ENCODE results near the gene JMJD8.
"Not testable (repeated sequence)": the region's sequence is repeated elsewhere in the genome, so short reads cannot be mapped to it uniquely, and the experiment has no call there.

The JMJD8 gene

GRCh38 chr16:721765-722540 is 37.8 kb upstream of the JMJD8 start:
- DNase-seq = no peak

GRCh38 chr16:720990-721764 is 37.0 kb upstream of the JMJD8 start, which contains the start of gene ANTKMT:
ANTKMT (plus strand) TSS chr16:721146; CDS start chr16:721275, 129 bp downstream.
- no peak for DNase-seq

DNA sequence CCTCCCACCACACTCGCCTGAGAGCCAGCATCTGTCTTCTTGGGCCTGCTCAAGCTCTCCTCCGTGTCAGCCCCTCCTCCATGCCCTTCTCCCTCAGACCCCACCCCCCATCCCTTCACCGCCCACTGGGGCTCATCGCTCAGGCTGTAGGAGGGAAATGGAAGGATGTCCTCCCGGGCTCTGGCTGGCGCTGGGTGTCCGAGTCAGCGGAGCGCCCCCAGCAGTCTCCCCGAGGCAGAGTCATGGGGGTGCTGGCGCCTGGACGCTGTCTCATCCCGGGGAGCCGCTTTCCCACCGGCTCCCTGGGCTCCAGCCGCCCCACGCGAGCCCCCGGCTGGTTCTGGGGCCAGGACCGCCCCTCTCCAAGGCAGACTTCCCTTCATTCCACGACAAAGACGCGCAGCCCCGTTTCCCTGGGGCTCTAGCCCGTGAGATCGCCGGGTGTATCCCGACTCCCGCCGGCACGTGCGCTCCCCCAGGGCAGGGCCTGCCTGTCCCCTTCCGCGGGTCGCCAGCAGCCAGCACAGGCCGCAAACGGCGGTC is 36.4 kb upstream of the JMJD8 start:
- no peak for DNase-seq

DNA sequence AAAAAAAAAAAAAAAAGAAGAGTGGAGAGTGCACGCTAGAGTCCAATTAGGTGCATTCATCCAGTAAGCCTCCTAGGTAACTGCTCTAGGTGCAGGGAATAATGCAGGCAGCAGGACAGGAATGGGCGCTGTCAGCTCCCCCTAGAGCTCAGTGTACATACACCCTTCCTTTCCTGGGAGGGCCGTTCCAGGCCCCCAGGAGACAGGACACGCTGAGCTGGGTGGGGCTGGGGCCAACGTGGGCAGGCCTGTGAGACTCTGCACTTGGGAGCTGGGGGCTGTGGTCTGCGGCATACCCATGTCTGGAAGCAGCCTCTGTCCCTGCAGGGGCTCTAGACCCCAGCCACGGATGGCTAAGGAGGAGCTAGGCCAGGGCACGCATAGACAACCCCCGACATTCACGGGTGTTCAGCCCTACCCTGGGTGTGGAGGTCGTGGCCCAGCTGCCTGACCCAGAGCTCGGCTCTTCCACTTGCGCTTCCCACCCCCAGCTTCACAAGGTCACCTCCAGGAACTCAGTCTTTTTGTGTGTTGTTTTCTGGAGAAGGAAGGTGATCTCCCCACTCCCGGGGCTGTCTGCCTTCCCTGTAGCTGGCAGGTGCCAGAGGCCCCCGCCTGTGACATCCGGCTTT is 35.8 kb upstream of the JMJD8 start:
- DNase-seq = no peak

- no peak for DNase-seq
These were observed 34.8 kb upstream of the JMJD8 start for GRCh38 chr16:718922-719321.

DNA sequence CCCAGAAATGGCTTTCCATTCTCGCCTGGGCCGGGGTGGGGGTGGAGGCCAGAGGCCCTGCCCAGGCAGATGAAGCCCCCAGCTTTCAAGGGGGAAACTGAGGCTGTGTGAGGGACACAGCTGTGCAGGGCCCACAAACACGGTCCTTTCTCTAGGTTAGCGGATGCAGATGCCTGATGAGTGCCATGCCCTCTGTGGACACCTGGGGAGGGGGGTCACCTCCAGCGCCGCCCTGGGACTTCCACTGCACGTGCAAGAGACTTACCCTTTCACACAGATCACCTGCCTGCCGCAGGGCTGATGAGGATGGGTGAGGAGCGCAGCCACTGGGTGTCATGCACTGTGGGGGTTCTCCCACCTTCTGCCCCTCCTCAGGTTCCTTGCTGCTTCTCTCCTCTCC is 34.3 kb upstream of the JMJD8 start:
- no peak for DNase-seq

DNA sequence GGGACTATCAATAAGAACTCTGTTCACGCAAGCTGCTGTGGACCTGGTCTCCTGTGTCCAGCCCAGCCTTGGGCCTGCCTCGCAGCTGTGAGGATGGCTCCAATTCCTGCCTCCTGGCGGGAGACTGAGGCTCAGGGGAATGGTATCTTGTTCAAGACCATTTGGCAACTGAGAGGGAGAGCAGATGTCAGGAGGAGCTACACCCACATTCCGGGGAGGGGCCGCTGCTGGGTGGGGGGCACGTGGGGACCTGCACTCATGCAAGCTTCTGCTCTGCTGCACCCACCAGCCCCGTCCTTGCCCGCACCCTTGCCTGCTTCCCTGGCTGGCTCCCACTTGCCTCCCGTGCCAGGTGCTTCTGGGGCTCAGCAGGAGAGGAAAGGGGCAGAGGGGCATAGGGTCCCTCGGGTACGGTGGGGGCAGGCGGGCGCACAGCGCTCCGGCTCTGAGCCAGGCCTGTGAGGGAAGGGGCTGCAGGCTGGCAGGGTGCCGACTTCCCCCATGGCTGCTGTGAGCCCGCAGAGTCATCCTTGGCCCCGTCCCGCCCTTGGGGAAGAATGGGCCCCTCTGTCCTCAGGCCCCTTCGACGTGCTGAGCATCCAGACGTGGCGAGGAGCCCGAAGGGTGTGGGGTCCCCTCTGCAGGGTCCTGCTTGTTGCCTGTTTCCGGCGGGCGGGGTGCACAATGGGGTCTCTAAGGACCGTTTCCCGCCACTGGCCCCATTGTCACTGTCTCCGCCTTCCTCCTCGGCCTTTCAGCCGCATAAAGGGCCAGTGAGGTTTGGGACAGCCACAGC is 33.5 kb upstream of the JMJD8 start:
- DNase-seq = no peak

DNA sequence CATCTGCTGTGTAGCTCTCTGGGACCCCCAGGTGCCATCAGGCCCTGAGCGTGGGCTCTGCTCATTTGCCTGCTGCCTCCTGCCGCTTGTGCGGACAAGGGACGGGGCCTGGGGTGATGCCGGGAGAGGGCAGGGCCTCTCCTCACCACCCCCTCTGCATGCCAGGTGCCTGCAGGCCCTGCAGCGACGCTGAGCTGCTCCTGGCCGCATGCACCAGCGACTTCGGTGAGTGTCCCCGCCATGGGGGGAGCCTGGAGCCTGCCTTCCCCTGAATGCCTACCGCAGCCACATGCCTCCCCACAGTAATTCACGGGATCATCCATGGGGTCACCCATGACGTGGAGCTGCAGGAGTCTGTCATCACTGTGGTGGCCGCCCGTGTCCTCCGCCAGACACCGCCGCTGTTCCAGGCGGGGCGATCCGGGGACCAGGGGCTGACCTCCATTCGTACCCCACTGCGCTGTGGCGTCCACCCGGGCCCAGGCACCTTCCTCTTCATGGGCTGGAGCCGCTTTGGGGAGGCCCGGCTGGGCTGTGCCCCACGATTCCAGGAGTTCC is 32.7 kb upstream of the JMJD8 start:
- DNase-seq = no peak

- DNase-seq = no peak
These were observed 32.0 kb upstream of the JMJD8 start for GRCh38 chr16:716200-716568.

- DNase-seq = no peak
These were observed 31.5 kb upstream of the JMJD8 start for GRCh38 chr16:715477-716199.

DNA sequence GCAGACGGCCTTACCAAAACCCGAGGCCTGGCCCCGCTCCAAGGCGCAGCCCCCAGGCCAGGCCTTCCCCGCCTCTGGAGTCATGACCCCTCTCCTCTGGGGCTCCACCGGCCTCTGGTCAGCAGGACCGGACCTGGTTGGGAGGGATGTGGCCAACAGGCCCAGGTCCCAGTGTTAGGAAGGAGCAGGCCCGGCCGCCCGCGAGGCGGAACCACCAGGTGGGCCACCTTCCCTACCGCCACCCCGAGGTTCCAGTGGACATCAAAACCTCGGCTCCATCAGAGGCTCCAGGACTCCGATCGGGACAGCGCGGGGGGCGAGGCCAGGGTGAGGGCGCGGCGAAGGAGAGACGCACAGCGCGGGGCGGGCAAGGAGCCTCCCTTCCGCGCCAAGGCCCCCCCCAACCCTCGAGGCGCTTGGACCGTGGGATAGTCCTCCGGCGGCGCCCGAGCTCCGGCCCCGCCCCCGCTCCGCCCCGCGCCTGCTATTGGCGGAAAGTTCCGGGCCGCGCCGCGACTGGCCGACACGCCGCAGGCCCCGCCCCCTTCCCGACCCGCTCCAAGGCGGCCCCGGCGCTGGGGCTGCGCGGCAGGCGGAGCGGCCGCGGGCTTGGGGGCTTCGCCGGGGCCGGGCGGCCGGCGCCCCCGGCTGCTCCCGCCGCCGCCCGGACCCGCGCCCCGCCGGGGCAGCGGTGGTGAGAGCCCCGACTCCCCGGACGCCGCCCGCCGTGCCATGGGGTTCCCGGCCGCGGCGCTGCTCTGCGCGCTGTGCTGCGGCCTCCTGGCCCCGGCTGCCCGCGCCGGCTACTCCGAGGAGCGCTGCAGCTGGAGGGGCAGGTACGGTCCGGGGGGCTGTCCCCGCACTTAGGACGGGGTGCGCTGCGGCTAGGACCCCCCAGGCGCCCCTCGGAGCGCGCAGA is 30.7 kb upstream of the JMJD8 start, which contains the start of gene METRN:
TSS of gene METRN (plus strand) at position 561 of the 919 bp plus-strand sequence. CDS start at position 733, 172 bp downstream.
- no peak for DNase-seq

DNA sequence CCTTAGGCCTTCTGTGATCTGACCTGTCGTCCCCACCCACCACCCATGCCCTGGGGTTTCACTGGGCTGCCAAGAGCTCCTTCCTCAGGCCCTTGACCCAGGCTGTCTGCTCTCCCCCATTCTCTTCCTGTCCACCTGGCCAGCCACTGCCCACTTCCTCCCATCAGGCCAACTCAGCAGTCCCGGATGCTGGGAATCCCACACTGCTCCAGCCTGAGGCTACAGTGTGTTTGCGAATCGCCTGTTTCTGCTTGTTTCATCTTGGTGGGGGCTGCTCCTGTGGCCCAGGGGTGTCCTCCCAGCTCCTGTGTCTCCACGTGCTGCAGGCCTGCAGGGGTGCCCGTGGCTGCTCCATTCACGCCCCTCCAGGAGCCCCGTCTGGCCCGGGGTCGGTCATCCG is 29.9 kb upstream of the JMJD8 start:
- DNase-seq = no peak

- DNase-seq = not testable (repeated sequence)
These were observed 28.7 kb upstream of the JMJD8 start for GRCh38 chr16:712740-713250.

- no peak for DNase-seq
These were observed 27.6 kb upstream of the JMJD8 start for GRCh38 chr16:711548-712320.

DNA sequence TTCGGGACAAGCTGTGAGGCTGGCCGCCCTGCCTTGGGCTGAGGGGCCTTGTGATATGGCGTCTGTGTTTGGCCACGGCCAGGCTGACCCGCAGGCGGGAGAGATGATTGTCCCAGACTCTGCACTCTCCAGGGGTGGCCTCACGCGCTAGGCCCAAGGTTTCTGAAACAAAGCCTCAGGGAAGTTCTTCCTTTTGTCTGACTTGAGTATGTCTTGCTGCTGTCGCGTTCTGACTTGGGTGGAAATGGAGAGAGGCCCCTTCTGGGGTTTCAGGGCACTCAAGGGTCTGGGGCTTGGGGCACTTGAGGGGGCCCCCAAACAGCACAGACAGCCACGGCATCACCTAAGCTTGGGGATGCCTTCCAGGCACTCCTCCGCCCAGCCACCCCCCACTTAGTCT is 26.9 kb upstream of the JMJD8 start:
- no peak for DNase-seq

GRCh38 chr16:710500-711075 is 26.5 kb upstream of the JMJD8 start:
- DNase-seq = no peak

GRCh38 chr16:709566-710499 is 25.7 kb upstream of the JMJD8 start:
- no peak for DNase-seq

- DNase-seq = no peak
These were observed 24.8 kb upstream of the JMJD8 start for GRCh38 chr16:708959-709358.
